Stimulated activated CD4-positive, alpha-beta T cell treated with anti-CD3 and anti-CD28 coated beads, Interleukin-15, amount 100 ng/mL, for 24 hours (primary cell): ENCODE measurements around the gene EDARADD.

Experiments
- DNase-seq: peaks from one replicate; pipeline ENCODE4 v3.0.0-alpha.2; 2020

The EDARADD gene

DNA sequence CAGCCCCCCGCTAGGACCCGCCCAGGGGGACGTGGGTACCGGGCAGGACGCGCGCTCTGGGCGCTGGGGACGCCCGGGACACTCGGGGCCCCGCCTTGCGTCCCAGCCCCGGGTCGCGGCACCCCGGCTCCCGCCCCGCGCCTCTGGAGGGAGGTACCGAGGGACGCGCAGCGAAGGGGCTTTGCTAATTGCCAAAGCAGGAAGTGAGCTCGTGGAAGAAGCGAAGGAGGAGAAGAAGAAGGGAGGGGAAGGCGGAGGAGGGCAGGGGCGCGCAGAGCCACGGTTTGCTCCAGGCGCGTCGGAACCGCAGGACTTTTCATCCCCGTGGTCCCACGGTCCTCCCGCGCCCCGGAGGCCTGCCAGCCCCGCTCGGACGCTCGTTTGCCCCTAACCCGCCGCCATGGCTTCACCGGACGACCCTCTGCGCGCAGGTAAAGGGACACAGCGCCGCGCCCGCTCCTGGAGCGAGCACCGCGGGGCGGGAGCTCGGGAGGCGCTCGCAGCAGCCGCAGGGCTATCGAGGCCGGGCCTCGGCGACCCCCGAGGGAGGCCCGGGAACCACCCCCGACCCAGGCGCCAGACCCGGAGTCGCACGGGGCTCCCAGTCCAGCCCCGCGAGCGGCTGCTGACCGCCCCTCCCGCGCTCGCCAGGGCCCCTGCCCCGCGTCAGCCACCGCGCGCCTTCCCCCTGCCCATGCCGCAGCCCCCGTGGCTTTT lies 1.3 kb downstream of the EDARADD start:
- DNase-seq = peak; percentile 66

DNA sequence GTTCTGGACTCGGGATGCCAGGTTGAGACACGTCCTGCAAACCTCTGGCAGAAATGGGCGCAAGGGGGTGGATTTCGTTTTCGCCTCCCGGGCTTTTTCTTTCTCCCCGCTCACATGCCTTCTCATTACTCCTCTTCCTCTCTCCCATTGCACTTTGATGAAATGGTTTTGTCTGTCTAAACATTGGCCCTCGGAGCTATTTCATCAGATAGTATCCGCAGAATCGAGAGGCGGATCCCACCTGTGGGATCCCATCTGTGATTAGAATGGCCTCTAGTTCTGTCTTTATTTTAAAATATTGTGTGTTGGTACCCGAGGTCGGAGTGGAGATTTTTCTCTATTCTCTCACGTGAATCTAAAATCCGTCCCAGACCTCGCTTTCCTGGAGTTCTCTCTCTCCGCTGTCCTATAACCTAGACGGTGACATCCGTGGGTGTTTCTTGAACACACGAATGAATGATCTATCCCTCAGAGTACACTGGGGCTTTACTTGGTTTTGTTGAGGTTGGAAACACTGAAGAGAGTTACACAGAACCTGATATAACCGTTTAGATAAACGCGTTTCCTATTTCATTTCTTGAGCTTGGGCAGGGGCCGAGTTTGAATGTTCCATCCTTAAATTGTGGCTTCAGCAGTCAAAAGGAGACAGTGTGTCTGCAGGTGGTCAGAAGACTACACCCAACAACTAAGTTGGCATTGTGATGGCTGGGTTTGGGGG lies 2.0 kb downstream of the EDARADD start:
- peak; percentile 57 for DNase-seq

DNA sequence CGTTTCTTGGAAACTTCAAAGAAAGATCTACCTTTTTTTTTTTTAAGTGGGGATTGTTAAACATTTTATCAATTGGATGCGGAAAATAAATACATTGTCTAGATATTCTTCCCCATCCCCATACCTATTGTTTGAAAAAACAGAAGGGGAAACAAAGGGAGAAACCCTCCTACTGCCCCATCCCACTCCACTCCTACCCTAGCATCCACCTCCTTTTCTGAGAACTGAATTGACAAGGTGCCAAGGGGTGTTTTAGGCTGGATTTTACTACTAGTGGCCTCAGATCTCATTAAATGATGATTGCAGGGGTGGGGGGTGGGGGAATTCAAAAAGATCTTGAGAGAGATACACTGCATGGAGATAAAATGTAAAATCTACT lies 2.6 kb downstream of the EDARADD start:
- DNase-seq = no peak

DNA sequence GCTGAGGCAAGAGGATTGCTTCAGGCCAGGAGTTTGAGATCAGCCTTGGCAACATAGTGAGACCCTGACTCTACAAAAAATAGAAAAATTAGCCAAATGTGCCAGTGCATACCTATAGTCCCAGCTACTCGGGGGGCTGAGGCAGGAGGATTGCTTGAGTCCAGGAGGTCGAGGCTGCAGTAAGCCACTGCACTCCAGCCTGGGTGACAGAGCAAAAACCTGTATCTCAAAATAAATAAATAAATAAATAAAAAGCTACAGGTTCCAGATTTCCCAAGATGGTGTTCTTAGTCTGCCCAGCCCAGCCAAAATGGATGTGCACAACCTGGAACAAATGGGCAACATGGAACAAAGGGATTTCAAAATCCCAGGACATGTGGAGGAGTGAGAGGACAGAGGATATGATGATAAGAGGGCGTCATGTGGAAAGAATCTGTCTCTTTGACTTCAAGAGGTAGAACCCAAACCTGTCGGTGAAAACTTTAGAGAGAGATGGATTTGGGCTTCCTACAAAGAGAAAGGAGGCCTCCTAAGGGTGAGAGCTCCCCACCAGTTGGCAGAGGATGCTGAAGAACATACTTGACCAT lies 3.2 kb downstream of the EDARADD start:
- no peak for DNase-seq

DNA sequence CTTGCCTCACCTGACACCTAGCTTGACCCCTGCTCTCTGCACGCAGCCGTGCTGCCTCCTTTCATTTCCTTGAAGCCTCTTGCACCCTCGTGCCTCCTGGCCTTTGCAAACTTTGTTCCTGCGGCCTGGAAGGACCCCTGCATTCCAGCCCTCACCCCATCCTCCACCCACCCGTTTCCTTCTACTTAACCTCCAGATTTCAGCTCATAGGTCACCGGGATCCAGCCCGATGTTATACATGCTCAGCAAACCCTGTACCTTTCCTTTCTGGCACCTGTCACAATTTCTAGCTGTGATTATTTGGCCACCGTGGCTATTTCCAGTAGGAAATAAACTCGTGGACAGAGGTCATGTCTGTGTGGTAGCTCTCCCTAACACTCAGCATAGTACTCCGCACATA lies 4.5 kb downstream of the EDARADD start:
- DNase-seq = no peak

DNA sequence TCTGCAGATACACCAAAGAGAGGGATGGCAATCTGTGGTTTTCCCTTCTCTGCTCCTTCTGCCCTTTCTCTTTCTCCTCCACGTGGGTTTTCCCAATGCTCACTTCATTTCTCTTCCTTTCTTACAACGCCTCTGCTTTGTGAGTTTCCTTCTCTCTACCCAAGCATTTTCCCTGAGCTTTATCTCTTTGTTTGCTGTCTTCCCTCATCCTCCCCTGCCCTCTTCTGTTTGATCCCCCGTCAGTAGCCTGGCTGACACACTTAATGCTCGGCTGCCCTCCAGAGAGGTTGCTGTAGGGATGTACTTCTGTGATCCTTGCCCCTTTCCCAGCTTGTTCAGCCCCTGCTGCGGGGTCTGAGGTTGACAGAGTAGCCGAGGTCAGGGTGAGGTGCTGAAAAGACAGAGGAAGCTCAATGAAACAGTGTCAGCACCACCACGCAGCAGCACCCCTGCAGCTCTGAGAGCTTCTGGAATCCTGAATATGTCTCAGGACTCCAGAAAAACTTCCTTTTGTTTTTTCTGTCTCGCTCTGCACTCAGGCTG lies 6.0 kb downstream of the EDARADD start:
- DNase-seq = no peak

DNA sequence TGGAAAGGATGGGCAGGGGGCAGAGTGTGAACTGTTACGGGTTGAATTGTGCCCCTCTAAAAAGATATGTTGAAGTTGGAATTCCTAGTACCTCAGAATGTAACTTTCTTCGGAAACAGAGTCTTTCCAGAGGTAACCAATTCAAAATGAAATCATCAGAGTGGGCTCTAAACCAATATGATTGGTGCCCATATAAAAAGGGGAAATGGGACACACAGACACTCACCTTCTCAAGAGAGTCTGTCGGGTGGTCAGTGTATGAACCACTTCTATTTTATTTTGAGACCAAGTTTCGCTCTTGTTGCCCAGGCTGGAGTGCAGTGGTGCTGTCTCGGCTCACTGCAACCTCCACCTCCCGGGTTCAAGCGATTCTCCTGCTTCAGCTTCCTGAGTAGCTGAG lies 7.6 kb downstream of the EDARADD start:
- DNase-seq = no peak

DNA sequence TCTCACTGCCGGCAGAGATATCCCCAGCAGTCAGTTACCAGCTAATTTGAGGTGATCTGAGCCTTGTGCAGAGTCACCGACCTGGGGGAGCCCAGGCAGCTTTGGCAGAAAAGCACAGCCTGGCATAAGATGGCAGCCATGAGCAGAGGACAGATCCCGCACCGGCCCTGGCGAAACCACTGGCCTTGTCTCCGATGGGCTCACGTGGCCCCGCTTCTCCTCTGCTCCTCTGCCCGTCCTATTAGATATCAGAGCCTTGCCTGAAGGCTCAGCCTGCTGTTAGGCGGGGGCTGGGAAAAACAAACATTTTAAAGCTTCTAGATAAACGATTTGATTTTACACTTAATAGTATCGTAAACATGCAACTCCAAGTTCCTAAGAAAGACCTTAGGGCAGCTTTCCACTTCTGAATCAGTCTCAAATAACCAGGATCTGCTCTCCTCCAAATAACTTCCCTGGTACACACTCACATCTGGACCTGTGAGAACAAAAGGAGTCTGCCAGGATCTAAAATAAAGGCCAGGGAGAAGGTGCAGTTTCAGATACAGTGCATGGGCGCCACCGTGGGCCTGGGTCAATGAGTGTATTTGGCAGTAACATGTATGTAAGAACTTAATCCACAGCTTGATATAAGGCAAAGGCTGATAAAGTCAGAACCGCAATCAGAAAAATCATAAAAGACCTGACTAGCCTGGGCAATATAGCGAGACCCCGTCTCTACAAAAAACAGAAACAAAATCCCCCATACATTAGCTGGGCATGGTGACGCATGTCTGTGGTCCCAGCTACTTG lies 10.0 kb downstream of the EDARADD start:
- DNase-seq = no peak

DNA sequence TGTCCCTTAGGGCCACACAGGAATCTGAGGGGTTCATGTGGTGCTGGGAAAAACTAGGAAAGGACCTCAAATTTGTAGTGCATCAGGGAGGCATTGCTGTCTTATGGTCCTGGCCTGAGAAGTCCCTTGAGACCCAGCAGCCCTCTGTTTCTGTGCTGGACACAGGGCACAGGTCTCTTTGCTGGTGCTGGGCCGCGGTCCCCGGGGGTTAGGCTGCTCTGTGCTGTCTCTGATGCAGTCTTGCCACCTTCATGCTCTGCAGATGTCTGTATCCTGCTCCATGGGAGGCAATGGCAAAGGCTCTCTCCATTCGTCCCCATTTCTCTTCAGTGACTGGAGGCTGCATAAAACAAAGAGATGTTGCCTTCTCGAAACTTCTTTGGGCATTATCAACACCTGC lies 13.0 kb downstream of the EDARADD start:
- no peak for DNase-seq

DNA sequence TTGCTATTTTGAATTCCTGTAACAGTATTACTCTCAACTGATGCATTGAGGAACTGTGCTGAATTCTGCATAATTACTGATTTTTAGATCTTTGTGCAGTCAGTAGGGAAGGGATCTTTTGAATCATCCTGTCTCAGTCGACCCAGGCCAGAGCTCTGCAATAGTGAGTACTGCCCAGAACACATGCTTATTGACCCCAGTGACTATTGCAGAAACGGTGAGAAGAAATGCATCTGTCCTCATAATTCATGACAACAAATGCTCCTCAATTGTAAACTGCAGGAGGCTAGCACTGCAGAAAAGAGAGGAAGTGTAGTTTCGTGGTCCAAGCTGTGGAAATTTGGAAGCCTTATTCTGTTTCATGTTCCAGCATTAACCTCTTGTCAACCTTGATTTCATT lies 19.6 kb downstream of the EDARADD start:
- DNase-seq = no peak

DNA sequence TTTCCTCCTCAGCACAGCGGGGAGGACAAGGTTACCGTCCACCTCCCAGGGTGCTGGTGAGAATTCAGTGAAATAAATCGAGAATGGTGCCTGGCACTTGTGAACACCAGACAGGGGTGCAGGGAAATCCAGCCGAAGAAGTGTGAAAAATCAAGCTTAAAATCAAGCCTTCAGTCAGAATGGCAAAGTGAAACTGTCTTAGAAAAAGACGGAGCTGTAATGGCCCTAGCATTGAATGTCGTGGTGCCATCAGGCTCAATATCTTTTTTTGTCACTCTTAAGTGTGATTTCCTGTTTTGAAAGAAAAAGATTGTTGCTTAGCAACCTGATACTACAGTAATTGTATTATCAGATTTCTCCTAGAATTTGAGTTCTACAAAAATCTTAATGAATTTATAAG lies 22.1 kb downstream of the EDARADD start:
- DNase-seq = no peak

DNA sequence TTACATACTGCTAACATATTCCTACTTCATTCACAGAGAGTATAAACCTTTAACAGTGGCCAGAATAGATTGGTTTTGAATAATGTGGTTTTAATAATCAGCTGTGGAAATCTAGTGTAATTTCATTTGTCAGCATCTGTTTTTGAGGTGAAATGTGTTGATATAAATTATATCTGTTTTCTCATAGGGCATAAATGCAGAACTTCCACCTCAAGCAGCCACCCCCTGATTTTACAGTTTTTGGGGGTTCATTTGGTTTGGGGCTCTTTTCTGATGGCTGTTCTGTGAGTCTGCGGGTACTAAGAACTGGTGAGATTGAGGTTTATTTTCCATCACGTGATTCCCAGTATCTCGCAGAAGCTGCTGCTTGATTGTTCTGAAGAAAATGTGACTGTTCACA lies 23.2 kb downstream of the EDARADD start:
- DNase-seq = no peak

DNA sequence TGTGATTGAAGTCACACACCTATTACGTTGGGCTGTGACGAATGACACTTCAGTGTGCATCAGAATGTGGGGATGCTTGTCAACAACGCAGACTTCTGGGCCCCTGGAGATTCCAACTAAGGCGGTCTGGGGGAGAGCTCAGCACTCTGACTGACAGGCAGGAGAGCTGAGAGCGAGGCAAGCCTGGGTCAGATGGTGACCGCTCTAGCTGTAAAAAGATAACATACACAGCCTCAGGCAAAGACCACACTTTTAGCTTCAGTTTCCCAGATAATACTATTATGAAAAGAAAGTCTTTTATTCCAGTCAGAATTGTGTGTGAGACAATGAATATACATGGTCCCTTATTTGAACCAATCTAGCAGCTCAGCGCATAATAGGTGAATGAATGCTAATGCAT lies 25.4 kb downstream of the EDARADD start:
- no peak for DNase-seq

DNA sequence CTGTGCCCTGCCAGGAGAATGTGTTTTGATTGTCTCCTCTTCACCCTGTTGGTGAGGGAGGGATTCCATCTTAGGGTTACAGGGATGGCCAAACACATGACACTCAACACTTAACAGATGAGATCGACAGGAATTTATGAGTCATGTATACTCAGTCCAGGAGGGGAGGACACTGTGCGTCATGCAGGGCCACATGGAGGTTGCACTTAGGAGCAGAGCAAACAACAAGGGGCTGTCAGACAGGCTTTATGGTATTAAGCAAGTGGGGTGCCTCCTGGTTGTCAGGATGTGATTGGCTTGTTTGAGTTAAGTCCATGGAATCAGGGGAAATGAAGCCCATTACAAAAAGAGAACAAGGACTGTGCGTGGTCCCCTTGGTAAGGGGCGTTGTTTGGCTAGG lies 26.9 kb downstream of the EDARADD start:
- DNase-seq = no peak

DNA sequence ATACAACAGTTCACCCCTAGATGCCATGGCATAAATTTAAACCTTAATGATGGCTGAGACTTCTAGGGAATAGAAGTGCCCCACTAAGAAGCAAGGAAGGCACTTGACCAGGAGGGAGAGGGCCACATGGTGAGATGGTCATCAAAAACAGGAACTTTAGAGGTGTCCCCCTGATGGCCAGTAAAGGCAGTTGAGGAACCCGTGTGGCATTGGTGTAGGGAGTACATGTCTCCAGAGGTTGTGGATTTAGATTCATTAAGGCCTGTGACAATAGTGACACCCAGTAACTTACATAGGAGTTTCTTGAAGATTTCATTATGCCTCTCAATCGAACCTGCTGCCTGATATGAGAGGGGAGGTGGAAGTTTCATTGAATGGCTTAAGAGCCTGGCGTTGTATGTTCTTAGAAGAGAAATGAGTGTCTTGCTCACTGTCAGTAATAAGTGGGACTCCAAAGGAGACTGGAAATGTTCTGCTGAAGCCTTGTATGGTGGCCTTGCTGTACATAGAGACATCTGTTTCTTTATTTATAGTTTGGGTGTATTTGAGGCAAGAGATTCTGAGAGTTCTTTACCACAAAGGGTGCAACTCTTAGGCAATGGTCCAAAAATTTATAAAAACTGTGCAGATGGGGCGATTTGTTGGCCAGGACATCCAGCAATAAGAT lies 27.9 kb downstream of the EDARADD start:
- no peak for DNase-seq

DNA sequence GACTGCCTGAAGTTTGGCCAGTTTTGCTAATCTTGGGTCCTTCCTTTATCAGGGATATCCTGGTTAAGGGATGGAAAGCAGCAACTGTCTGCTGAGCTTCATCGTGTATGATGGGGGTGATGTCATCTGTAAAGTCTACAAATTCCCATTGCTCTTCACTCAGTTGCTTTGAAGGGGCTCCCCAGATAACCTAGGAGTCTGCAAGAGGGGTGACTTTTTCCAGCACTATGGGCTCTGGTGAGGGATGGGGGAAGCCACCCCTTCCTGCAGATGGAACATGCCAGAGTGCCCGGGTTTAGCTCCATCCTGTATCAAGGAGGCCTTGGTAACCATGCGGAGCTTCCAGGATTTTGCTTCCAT lies 28.4 kb downstream of the EDARADD start:
- DNase-seq = no peak

DNA sequence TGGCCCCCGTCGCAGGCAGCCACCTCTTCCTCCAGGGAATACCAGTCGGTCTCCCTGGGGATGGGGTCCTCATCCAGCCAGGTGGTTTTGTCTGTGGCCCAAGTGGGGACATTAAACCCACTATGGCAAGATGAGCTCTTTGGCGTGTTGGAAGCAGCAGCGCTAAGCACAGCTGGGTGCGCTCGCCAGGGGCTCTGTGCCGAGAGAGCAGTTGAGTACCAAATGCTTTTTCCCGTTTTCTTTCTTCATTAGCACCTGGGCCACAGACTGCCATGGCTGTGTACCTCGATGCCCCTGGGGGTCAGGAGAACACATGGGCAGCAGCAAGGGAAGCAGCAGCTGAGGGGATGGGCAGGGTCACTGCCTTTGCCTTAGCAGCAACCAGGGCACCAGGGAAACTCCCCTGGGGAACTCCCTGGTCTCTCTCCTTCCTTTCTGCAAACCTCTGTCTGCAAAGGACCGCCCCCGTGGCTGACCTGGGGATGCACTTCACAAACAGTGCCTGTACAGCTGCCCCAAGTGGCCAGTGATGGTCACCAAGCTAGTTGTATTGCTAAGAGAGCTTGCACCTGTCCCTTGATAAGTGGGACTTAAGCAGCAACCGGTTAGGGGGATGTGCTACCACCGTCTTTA lies 31.1 kb downstream of the EDARADD start:
- peak; percentile 27 for DNase-seq

DNA sequence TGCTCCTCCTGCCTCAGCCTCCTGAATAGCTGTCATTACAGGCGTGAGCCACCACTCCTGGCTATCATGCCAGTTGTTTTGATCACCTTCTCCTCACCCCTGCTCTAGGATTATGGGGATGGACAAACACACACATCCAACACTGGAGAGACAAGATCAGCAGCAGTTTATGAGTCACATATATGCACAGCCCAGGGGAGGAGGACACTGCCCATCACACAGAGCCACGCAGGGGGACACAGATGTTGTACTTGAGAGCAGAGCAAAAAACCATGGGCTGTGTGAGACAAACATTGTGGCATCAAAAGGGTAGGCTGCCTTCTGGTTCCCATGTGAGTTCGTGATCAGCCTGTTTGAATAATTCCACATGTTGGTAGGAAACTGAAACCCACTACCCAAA lies 32.1 kb downstream of the EDARADD start:
- no peak for DNase-seq

DNA sequence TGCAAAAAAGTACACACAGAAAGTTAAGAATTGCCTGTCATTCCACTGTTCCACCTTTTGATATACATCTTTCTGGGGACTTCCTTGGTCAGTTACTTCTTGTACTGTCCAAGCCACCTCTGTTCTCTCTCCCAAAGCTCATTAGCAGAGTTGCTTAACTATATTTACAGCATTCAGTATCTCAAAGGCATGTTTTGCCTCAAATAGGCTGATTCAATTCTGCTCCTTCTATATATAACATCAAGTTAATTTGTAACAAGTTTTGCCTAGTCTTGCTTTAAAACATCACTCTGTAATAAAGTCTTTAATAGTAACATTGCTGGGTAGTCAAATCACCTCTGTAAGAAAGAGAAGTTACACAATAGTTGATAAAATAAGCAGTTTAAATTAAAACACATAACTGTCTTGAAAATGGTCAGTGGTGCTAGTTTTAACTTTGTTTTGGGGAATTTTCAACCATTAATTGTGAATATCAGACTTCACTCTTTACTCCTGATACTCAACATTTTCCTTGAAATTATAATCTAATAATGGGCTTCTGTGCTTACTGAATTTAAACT lies 35.7 kb downstream of the EDARADD start:
- no peak for DNase-seq

DNA sequence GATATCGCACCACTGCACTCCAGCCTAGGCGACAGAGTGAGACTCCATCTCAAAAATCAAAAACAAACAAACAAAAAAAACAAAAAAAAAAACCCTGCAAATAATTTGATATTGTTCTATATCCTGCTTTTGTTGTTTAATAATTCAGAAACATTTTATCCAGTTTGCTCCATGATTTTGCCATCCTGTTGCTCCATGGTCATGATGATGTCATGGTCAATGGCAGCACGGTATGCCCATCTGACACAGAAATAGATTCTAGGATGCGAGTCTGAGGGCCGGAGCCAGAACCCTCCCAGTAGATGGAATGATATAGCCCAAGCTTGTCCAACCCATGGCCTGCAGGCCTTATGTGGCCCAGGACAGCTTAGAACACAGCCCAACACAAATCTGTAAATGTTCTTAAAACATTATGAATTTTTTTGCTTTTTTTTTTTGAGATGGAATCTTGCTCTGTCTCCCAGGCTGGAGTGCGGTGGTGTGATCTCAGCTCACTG lies 39.8 kb downstream of the EDARADD start:
- DNase-seq = no peak

DNA sequence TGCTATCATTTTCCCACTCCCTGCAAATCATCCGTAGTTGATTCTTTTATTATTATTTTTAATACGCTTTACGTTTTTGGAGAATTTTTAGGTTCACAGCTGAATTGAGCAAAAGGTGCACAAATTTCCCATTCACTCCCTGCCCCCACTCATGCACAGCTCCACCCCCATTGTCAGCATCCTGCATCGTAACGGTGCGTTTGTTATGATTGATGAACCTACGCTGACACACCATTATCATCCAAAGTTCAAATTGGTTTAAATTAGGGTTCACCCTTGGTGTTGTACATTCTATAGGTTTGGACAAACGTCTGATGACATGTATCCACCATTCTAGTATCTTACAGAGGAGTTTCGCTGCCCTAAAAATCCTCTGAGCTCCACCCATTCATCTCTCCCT lies 44.5 kb downstream of the EDARADD start:
- no peak for DNase-seq

DNA sequence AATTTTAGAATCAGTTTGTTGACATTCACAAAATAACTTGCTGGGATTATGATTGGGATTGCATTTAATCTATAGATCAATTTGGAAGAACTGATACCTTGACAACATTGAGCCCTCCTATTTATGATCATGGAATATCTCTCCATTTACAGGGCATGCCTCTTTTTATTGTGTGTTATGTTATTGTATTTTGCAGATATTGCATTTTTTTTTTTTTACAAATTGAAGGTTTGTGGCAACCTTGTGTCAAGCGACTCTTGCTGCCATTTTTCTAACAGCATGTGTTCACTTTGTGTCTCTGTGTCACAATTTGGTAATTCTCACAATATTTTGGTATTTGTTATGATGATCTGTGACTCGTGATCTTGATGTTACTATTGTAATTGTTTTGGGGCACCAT lies 46.3 kb downstream of the EDARADD start:
- no peak for DNase-seq
